GM18909 (cell line): ENCODE measurements around the gene ABRACL.

Experiments
- ATAC-seq: cut with Tn5 transposase; IDR thresholded peaks from one replicate; pipeline ENCODE4 v1.9.1; 2021; ENCODE audit warnings: mild to moderate bottlenecking; ENCODE audit not compliant: unreplicated experiment, poor library complexity

Gene ABRACL

GRCh38 chr6:139050770-139051313 is 22.3 kb downstream of the ABRACL start:
- no peak for ATAC-seq

DNA sequence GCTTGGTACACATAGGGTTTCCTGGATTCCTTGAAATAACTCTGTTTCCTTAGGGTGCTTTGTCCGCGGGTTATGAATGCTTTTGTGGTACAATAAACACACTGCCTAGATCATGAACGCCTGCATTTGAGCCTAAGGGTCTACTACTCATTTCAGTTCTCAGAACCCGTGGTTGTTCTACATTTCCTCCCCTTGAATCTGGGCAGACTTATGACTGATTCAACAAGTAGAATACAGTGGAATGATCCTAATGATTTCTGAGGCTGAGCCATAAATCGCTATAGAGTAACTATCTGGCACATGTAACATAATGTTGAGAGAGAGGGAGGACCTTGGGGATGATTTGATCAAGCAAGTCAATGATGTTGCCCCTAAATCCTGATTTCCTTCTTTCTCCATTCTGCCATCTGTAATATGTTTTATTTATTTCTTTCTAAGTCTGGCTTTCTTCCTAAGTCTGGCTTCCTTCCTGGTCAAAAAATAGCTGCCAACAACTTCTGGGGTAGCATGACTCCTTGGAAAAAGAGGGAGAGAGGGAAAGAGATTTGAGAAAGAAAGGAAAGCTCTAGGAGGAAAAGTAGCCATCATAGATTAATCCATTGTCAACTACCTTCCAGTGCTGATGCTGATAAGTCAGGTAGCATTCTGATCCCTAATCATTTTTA is 23.0 kb downstream of the ABRACL start:
- ATAC-seq, result no peak

GRCh38 chr6:139053382-139053781 is 24.8 kb downstream of the ABRACL start:
- ATAC-seq, result no peak

GRCh38 chr6:139054001-139054400 is 25.5 kb downstream of the ABRACL start:
- ATAC-seq, result no peak

GRCh38 chr6:139055709-139056108 is 27.2 kb downstream of the ABRACL start:
- ATAC-seq, result no peak

DNA sequence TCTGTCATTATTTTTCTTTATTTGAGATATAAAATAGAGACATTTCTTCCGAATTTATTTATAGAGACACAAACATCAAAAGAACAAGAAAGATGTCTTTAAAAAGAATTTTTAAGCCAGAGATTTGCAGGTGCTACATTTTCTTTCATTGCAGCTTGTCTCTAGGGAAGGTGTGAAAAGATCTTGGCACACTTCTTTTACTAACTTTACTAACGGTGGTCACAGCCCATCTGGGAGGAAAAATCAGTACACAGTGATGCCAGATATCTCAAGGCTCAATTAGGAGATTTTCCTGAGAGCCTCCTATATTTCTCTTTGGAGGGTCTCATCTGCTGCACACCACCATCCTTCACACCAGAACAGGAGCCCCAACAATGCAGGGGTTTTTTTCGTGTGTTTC is 29.5 kb downstream of the ABRACL start:
- ATAC-seq, result no peak

GRCh38 chr6:139060332-139060731 is 31.8 kb downstream of the ABRACL start:
- no peak for ATAC-seq

DNA sequence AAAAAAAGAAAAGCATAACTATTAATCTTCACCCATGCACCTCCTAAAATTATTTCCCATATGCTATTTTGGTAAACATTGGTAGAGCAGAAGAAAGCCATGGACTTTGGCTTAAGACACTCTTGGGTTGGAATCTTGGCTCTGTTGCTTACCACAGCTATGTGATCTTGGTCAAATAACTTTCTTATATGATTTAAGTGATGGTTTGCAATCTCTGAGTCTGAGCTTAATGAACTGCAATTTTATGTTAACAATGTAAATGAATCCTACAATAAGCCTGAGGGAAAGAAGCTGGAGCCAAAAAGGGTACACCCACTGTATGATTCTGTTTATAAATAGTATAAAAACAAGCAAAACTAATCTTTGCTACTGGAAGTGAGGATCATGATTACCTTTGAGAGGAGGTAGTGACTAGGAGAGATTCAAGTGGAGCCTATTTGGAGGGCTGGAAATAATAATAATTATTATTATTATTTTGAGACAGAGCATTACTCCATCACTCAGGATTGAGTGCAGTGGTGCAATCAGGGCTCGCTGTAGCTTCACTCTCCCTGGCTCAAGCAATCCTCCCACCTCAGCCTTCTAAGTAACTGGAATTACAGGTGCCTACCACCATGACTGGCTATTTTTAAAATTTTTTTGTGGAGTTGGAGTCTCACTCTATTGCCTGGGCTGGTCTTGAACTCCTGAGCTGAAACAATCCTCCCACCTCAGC is 34.5 kb downstream of the ABRACL start:
- ATAC-seq, result no peak

DNA sequence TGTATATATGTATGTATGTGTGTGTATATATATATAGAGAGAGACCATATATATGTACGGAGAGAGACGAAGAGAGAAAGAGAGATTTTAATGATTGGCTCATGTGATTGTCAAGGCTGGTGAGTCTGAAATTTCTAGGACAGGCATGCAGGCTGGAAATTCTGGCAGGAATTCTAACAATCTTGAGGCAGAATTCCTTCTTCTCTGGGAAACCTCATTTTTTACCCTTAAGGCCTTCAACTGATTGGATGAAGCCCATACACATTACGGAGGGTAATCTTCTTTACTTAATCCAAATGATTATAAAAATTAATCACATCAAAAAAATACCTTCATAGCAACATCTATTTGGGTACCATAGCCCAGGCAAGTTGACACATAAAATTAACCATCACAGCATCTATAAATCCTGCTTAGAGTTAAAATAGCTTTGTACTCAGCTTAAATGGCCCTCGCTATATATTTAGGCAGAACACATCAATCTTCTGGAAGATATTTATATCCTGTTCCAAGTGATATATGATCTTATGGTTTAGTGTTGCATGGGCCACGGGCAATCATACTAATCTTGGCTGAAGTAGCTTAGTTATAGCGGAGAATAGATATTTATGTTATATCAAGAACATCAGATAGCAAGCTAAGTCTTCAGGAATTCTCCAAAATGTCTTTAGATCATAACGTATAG is 36.6 kb downstream of the ABRACL start:
- ATAC-seq, result no peak

DNA sequence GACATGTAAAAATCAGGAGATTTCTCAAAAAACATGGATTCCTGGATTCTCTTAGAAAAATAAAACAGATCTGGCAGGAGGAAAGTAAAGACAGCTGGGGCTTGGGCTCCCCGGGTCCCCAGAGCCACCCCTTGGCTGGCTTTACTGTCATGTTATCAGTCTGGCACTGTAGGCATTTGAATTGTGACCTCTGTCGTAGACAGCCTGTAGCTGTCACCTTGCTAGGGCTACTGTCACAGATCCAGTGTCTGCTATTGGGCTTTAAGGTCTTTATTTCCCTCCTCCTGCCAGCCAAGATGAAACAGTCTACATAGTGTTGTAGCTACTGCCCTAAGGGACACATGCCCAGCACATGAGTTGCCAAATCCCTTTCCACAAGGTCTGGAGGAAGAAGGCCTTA is 37.5 kb downstream of the ABRACL start:
- ATAC-seq, result no peak

GRCh38 chr6:139068846-139069245 is 40.3 kb downstream of the ABRACL start:
- no peak for ATAC-seq

DNA sequence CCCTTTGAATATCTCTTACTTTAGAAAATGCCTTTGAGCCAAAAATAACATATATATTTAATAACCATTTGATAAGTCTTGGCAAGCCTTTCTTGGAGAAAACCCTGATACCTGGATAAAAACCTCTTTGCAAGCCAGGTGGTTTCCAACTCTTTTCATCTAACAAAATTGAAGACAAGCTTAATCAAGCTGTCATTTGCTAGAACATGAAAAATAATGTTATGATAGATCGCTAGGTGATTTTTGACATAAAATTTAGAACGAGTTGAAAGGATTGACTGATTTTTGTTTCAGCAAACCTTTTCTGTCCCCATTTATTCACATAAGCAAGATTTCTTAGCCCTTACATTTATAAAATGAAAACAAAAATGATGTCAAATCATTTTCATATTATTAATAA is 44.6 kb downstream of the ABRACL start:
- ATAC-seq, result no peak

- no peak for ATAC-seq
Observed at GRCh38 chr6:139079018-139079417, 50.5 kb downstream of the ABRACL start.

DNA sequence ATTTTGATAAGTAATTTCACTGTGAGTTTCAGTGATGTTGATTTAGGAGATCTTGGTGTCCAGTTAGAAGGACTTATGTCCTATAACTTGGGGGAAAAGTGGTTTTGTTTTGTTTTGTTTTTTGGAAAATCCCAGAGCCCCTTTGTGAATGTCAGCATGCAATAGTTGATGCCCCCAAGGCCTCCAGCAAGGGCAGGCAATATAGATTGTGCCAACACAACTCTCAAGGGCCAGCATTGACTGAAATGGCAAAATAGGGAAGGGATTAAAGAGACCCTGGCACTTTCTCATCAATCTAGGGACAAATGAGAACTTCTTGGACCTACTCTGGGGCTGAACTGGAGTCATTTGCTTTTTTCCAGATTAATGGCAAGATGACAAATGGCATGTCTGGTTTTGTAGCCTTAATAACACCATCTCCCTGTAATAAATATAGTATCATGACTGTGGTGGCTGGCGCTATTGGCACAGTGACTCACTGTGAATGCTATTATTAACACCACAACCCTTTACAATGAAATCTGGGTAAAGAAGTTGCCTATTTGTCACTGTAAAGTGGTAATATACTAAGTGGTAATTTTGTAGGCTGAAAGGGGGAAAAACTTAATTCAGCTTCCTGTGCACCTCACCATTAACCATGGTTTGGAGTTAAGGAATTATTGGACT is 51.8 kb downstream of the ABRACL start:
- no peak for ATAC-seq

GRCh38 chr6:139081471-139081870 is 52.9 kb downstream of the ABRACL start:
- ATAC-seq, result no peak

- no peak for ATAC-seq
Observed at GRCh38 chr6:139082370-139082769, 53.8 kb downstream of the ABRACL start.

GRCh38 chr6:139091826-139092225 is 63.3 kb downstream of the ABRACL start:
- ATAC-seq, result no peak
